ENCODE results near the gene PSEN2.

PSEN2 gene

DNA sequence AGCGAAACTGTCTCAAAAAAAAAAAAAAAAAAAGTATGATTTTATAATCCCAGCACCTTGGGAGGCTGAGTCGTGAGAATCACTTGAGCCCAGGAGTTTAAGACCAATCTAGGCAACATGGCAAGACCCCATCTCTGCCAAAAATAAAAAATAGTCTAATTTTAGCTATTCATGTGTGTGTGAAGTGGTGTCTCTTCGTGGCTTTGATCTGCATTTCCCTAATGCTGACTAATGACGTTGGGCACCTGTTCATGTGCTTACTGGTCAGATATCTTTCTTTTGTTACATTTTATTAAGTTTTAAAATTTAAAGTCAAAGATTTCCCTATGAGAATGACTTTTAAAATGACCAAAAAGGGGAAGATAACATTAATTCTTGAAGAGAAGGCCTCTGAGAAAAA, 31.0 kb downstream of the PSEN2 start:
- TF ChIP-seq, protein P1, sequence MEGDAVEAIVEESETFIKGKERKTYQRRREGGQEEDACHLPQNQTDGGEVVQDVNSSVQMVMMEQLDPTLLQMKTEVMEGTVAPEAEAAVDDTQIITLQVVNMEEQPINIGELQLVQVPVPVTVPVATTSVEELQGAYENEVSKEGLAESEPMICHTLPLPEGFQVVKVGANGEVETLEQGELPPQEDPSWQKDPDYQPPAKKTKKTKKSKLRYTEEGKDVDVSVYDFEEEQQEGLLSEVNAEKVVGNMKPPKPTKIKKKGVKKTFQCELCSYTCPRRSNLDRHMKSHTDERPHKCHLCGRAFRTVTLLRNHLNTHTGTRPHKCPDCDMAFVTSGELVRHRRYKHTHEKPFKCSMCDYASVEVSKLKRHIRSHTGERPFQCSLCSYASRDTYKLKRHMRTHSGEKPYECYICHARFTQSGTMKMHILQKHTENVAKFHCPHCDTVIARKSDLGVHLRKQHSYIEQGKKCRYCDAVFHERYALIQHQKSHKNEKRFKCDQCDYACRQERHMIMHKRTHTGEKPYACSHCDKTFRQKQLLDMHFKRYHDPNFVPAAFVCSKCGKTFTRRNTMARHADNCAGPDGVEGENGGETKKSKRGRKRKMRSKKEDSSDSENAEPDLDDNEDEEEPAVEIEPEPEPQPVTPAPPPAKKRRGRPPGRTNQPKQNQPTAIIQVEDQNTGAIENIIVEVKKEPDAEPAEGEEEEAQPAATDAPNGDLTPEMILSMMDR (IDR thresholded peaks at IDR 0.05; ENCODE audit: insufficient read depth, low read depth, low read length, missing control alignments), result no peak
- DNase-seq (ENCODE audit: low read depth), result no peak
- H3K4me3 ChIP-seq (ENCODE audit: low read depth, low read length), result no peak overlapping the region

DNA sequence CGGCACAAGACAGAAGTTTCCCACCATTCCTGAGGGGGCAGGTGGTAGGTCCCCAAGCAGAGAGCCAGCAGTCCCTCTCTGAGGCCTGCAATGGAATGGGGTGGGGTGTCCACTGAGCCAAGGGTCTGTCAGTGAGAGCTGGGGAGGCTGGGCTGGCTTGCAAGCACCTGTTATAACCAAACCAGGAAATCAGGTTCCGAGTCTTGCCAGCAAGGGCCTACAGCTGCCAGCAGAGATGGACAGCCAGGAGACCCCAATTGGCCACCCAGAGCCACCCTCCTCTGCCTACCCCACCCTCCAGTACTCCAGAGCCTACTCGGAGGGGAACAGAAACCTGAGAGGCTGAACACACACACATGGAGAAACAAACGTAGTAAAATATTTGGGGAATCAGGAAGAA, 32.2 kb downstream of the PSEN2 start:
- H3K4me3 ChIP-seq (ENCODE audit: low read depth, low read length), result no peak overlapping the region
- TF ChIP-seq, protein P1 (IDR thresholded peaks at IDR 0.05; ENCODE audit: insufficient read depth, low read depth, low read length, missing control alignments), result no peak

DNA sequence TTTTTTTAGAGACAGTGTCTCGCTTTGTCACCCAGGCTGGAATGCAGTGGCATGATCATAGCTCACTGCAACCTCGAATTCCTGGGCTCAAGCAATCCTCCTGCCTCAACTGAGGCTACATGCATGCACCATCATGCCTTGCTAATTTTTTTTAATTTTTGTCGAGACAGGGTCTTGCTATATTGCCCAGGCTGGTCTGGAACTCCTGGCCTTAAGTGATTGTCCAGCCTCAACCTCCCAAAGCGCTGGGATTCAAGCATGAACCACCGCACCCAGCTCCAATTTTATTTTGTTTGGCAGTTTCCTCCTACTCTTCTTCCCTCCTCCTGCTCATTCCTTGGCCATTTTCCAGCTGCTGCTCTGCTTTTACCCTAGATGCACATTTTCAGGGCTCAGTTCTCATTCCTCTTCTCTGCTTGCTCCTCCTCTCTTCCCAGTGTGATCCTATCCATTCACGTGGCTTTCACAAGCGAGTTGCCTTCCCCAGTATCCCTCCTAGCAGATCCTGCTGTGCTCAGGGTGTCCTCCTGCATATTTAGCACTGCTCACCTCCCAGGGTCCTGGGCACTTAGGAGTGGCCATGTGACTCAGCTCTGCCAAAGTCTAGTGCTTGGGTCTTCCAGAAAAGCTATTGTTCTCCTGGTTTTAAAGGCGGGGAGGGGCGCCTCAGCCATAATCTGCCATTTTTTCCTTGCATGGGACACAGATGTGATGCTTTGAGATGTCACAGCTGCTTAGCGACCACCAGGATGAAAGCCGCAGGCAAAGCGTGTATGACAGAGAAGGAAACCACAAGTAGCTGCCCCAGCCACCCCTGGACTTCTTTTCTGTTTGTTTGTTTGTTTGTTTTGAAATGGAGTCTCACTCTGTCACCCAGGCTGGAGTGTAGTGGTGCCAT, 33.7 kb downstream of the PSEN2 start:
- H3K4me3 ChIP-seq (ENCODE audit: low read depth, low read length), result no peak overlapping the region
- TF ChIP-seq, protein P1 (IDR thresholded peaks at IDR 0.05; ENCODE audit: insufficient read depth, low read depth, low read length, missing control alignments), result no peak
- no peak for DNase-seq (ENCODE audit: low read depth)

More for the DNA sequence above, 32.2 kb downstream of the PSEN2 start:
- DNase-seq (ENCODE audit: low read depth), result no peak

DNA sequence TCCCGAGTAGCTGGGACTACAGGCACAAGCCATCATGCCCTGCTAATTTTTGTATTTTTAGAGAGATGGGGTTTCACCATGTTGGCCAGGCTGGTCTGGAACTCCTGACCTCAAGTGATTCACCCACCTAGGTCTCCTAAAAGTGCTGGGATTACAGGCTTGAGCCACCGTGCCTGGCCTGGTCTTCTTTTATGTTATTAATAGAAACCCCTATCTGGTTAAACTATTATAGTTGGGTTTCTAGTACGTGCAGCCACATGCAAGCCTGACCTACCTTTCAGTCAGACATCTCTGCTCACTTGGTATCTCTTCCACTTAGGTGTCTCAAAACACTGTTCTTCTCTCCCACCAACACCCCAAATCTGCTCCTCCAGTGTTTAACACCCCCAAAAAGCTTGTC, 34.4 kb downstream of the PSEN2 start:
- H3K4me3 ChIP-seq (ENCODE audit: low read depth, low read length), result no peak overlapping the region
- no peak for DNase-seq (ENCODE audit: low read depth)
- TF ChIP-seq, protein P1 (IDR thresholded peaks at IDR 0.05; ENCODE audit: insufficient read depth, low read depth, low read length, missing control alignments), result no peak

DNA sequence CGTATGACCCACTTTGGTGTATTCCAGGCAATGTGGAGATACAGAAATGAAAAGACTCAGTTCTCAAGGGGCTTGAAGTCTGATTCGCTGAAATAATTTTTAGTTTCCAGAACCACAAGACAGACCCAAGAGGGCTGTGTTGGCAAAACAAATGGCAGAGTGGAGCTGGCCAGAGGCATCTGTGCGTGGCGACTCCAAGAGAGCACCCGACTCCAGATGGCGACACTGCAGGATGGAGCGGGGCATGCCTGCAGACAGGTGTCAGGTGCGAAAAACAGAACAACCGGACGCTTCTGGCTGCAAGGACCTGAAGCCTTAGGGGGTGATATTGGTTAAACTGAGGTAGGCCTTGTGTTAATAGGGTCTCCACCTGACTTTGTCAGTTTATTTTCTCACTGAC, 38.0 kb downstream of the PSEN2 start:
- no peak overlapping the region for H3K4me3 ChIP-seq (ENCODE audit: low read depth, low read length)
- DNase-seq (ENCODE audit: low read depth), result no peak
- TF ChIP-seq, protein P1 (IDR thresholded peaks at IDR 0.05; ENCODE audit: insufficient read depth, low read depth, low read length, missing control alignments), result no peak

DNA sequence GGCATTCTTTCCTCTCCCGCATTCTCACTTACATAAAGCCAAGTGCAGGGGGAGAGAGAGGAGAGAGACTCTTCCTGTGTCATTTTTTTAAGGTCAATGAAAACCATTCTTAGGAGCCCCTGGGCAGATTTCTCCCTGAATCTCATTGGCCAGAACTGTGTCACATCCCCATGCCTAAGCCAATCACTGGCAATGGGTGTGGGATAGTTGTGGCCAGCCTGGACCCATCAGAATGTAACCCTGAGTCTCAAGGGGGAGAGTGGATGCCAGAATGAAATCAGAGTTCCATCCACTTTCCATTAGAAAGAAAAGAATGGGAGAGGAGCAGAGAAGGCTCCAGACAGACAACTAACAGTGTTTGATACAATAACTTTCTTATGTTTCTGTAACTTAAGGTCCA, 38.5 kb downstream of the PSEN2 start:
- TF ChIP-seq, protein P1 (IDR thresholded peaks at IDR 0.05; ENCODE audit: insufficient read depth, low read depth, low read length, missing control alignments), result no peak
- no peak overlapping the region for H3K4me3 ChIP-seq (ENCODE audit: low read depth, low read length)
- no peak for DNase-seq (ENCODE audit: low read depth)

All from GM12865 (cell line).